SK-N-SH treated with all-trans-retinoic acid at 6 μM for 48 hours (cell line): ENCODE results near the gene COL6A3.

Experiments
- ATAC-seq: fragments of 200-7000 bp; cut with Tn5 transposase; 3 replicates; pipeline ENCODE4 v1.9.1; 2020; ENCODE audit warnings: mild to moderate bottlenecking, moderate library complexity
- ARNTL ChIP-seq: fragments of 450-650 bp; formaldehyde crosslinking; IDR thresholded peaks from 2 replicates; pipeline ENCODE4 v1.5.0; 2020; ENCODE audit warnings: low read depth, mild to moderate bottlenecking, moderate library complexity, borderline replicate concordance
- BACH2 ChIP-seq: fragments of 250-450 bp; sonication (Bioruptor Pico); IDR thresholded peaks from 2 replicates; pipeline ENCODE4 v1.9.0; 2021; ENCODE audit warnings: mild to moderate bottlenecking, borderline replicate concordance
- ESRRG ChIP-seq: fragments of 250-450 bp; sonication (Bioruptor Pico); IDR thresholded peaks from 2 replicates; pipeline ENCODE4 v1.6.1; 2021; ENCODE audit warnings: mild to moderate bottlenecking
- GLIS3 ChIP-seq: fragments of 250-450 bp; sonication (Bioruptor Pico); IDR thresholded peaks from 2 replicates; pipeline ENCODE4 v1.5.0; 2020; ENCODE audit warnings: mild to moderate bottlenecking, moderate library complexity
- ISL1 ChIP-seq: fragments of 250-450 bp; sonication (Bioruptor Pico); IDR thresholded peaks from 2 replicates; pipeline ENCODE4 v2.1.2; 2022; ENCODE audit warnings: mild to moderate bottlenecking, moderate library complexity
- OSR1 ChIP-seq: fragments of 250-450 bp; sonication (Bioruptor Pico); IDR thresholded peaks from 2 replicates; pipeline ENCODE4 v1.8.0; 2022; ENCODE audit warnings: moderate library complexity, mild to moderate bottlenecking, inconsistent platforms
- PPARA ChIP-seq: fragments of 250-450 bp; sonication (Bioruptor Pico); IDR thresholded peaks from 2 replicates; pipeline ENCODE4 v1.5.0; 2020; ENCODE audit warnings: mild to moderate bottlenecking, borderline replicate concordance
- RARB ChIP-seq: fragments of 250-450 bp; sonication (Bioruptor Pico); IDR thresholded peaks from 2 replicates; pipeline ENCODE4 v1.8.0; 2021; ENCODE audit warnings: mild to moderate bottlenecking, moderate library complexity
- SNAI2 ChIP-seq: fragments of 250-450 bp; sonication (Bioruptor Pico); IDR thresholded peaks from 2 replicates; pipeline ENCODE4 v1.5.0; 2020; ENCODE audit warnings: mild to moderate bottlenecking, moderate library complexity
- TCF4 ChIP-seq: fragments of 250-450 bp; sonication (Bioruptor Pico); IDR thresholded peaks from 2 replicates; pipeline ENCODE4 v1.8.0; 2021; ENCODE audit warnings: mild to moderate bottlenecking, moderate library complexity, borderline replicate concordance
- TOX ChIP-seq: fragments of 250-450 bp; sonication (Bioruptor Pico); IDR thresholded peaks from 2 replicates; pipeline ENCODE4 v1.8.0; 2021; ENCODE audit warnings: mild to moderate bottlenecking, moderate library complexity, borderline replicate concordance
- ZC3H10 ChIP-seq: fragments of 250-450 bp; sonication (Bioruptor Pico); IDR thresholded peaks from 2 replicates; pipeline ENCODE4 v1.5.1; 2021; ENCODE audit warnings: mild to moderate bottlenecking, moderate library complexity
- ZFP3 ChIP-seq: fragments of 250-450 bp; sonication (Bioruptor Pico); IDR thresholded peaks from 2 replicates; pipeline ENCODE4 v1.5.0; 2020; ENCODE audit warnings: mild to moderate bottlenecking, moderate library complexity
- ZFP30 ChIP-seq: fragments of 450-650 bp; formaldehyde crosslinking; IDR thresholded peaks from 2 replicates; pipeline ENCODE4 v1.5.0; 2022; ENCODE audit warnings: mild to moderate bottlenecking, moderate library complexity
- ZNF565 ChIP-seq: fragments of 450-650 bp; formaldehyde crosslinking; conservative IDR thresholded peaks from 2 replicates; pipeline ENCODE4 v1.5.0; 2020; ENCODE audit warnings: low read depth, mild to moderate bottlenecking, moderate library complexity
- ZNF70 ChIP-seq: fragments of 450-650 bp; formaldehyde crosslinking; IDR thresholded peaks from 2 replicates; pipeline ENCODE4 v1.5.0; 2020; ENCODE audit warnings: mild to moderate bottlenecking, moderate library complexity
- ZNF8 ChIP-seq: fragments of 450-650 bp; formaldehyde crosslinking; IDR thresholded peaks from 2 replicates; pipeline ENCODE4 v1.5.0; 2020; ENCODE audit warnings: mild to moderate bottlenecking, moderate library complexity
- TF ChIP-seq, protein P1 (sequence below): fragments of 250-450 bp; sonication (Bioruptor Pico); IDR thresholded peaks from 2 replicates; pipeline ENCODE4 v1.8.0; 2020; ENCODE audit warnings: mild to moderate bottlenecking, moderate library complexity, borderline replicate concordance
- TF ChIP-seq, protein P2 (sequence below): fragments of 250-450 bp; sonication (Bioruptor Pico); IDR thresholded peaks from 2 replicates; pipeline ENCODE4 v1.5.1; 2021; ENCODE audit warnings: mild to moderate bottlenecking, moderate library complexity
- TF ChIP-seq, protein P3 (sequence below): fragments of 250-450 bp; sonication (Bioruptor Pico); IDR thresholded peaks from 2 replicates; pipeline ENCODE4 v1.5.1; 2020; ENCODE audit warnings: low read depth, mild to moderate bottlenecking, moderate library complexity
- TF ChIP-seq, protein P4 (sequence below): fragments of 250-450 bp; sonication (Bioruptor Pico); IDR thresholded peaks from 2 replicates; pipeline ENCODE4 v1.5.0; 2020; ENCODE audit warnings: mild to moderate bottlenecking, moderate library complexity
- TF ChIP-seq, protein P5 (sequence below): fragments of 250-450 bp; sonication (Bioruptor Pico); IDR thresholded peaks from 2 replicates; pipeline ENCODE4 v1.8.0; 2021; ENCODE audit warnings: low read depth, mild to moderate bottlenecking, moderate library complexity, borderline replicate concordance

The COL6A3 gene

DNA sequence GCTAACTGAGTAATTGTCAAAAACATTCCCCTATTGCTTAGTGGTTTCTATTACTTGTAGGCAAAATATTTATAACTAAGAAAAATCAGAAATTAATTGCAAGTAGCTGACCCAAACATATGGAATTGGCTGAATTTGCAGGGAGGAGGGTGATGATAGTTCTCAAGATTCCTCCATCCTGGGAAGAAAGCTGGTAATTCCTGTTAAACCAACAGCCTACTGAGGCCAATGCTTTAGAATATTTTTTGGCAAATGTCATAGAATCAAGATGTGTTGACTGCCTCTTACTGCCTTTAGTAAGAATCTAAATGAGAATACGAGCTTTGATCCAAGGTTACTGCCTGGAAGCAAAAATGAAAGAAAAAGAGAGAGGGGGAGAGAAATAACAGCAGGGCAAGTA is 120.0 kb downstream of the COL6A3 start:
- ATAC-seq: no peak
- TF ChIP-seq GLIS3 (CRISPR knock-in tag): no peak
- TF ChIP-seq ISL1: no peak
- TF ChIP-seq TCF4 (CRISPR knock-in tag): no peak
- no peak for TF ChIP-seq ZNF565
- TF ChIP-seq, protein P1, sequence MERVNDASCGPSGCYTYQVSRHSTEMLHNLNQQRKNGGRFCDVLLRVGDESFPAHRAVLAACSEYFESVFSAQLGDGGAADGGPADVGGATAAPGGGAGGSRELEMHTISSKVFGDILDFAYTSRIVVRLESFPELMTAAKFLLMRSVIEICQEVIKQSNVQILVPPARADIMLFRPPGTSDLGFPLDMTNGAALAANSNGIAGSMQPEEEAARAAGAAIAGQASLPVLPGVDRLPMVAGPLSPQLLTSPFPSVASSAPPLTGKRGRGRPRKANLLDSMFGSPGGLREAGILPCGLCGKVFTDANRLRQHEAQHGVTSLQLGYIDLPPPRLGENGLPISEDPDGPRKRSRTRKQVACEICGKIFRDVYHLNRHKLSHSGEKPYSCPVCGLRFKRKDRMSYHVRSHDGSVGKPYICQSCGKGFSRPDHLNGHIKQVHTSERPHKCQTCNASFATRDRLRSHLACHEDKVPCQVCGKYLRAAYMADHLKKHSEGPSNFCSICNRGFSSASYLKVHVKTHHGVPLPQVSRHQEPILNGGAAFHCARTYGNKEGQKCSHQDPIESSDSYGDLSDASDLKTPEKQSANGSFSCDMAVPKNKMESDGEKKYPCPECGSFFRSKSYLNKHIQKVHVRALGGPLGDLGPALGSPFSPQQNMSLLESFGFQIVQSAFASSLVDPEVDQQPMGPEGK (CRISPR knock-in tag): no peak
- no peak for TF ChIP-seq ZFP30 (CRISPR knock-in tag)
- TF ChIP-seq PPARA: no peak
- TF ChIP-seq ZC3H10 (CRISPR knock-in tag): no peak
- TF ChIP-seq ZNF70 (CRISPR knock-in tag): no peak
- no peak for TF ChIP-seq ZFP3
- no peak for TF ChIP-seq ZNF8
- no peak for TF ChIP-seq ESRRG (CRISPR knock-in tag)
- no peak for TF ChIP-seq TOX
- no peak for TF ChIP-seq SNAI2 (CRISPR knock-in tag)
- TF ChIP-seq, protein P2, sequence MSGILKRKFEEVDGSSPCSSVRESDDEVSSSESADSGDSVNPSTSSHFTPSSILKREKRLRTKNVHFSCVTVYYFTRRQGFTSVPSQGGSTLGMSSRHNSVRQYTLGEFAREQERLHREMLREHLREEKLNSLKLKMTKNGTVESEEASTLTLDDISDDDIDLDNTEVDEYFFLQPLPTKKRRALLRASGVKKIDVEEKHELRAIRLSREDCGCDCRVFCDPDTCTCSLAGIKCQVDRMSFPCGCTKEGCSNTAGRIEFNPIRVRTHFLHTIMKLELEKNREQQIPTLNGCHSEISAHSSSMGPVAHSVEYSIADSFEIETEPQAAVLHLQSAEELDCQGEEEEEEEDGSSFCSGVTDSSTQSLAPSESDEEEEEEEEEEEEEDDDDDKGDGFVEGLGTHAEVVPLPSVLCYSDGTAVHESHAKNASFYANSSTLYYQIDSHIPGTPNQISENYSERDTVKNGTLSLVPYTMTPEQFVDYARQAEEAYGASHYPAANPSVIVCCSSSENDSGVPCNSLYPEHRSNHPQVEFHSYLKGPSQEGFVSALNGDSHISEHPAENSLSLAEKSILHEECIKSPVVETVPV (CRISPR knock-in tag): no peak

DNA sequence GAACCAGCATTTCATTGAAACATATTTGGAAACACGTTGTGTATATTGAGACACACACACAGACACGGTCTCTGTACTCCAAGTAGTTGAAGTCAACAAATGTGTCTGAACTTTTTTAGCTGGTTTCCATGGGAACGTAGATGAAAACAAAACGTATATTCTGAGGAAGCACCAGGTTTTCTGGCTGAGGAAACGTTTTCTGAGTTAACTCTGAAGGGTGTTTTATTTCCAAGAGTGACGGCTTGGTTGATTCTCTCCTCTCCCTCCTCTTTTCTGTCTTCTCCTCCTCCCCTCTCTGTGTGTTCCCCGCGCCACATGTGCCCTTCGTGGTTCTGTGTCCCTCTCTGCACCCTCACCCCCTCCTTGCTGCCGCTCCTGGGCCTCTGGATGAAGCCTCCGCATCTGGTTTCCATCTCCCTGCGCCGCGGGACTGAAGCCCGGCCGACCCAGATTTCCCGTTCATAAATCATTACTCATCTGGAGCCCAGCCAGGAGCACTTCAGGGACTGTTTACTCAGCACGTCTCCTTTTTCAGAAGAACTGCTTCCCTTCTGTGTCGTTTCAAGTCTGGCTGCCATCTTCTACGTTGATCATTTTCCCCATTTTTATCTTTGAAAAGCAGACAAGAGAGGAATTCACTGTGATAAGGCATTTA is 122.7 kb downstream of the COL6A3 start:
- TF ChIP-seq ZNF565: no peak
- TF ChIP-seq GLIS3 (CRISPR knock-in tag): peak; percentile 61; the same call in 1 of the 2 replicates
- peak; percentile 98 for TF ChIP-seq TCF4 (CRISPR knock-in tag)
- peak; percentile 46; the same call in 1 of the 2 replicates for TF ChIP-seq ZC3H10 (CRISPR knock-in tag)
- TF ChIP-seq ZFP3: no peak
- 0 out of 2 replicates have a peak, but pooled peaks have one; percentile 20 for TF ChIP-seq BACH2 (CRISPR knock-in tag)
- TF ChIP-seq, protein P1 (CRISPR knock-in tag): peak; percentile 42; the same call in 1 of the 2 replicates
- TF ChIP-seq, protein P3, sequence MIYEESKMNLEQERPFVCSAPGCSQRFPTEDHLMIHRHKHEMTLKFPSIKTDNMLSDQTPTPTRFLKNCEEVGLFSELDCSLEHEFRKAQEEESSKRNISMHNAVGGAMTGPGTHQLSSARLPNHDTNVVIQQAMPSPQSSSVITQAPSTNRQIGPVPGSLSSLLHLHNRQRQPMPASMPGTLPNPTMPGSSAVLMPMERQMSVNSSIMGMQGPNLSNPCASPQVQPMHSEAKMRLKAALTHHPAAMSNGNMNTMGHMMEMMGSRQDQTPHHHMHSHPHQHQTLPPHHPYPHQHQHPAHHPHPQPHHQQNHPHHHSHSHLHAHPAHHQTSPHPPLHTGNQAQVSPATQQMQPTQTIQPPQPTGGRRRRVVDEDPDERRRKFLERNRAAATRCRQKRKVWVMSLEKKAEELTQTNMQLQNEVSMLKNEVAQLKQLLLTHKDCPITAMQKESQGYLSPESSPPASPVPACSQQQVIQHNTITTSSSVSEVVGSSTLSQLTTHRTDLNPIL (CRISPR knock-in tag): 0 out of 2 replicates have a peak, but pooled peaks have one; percentile 23
- TF ChIP-seq PPARA: no peak
- TF ChIP-seq, protein P4, sequence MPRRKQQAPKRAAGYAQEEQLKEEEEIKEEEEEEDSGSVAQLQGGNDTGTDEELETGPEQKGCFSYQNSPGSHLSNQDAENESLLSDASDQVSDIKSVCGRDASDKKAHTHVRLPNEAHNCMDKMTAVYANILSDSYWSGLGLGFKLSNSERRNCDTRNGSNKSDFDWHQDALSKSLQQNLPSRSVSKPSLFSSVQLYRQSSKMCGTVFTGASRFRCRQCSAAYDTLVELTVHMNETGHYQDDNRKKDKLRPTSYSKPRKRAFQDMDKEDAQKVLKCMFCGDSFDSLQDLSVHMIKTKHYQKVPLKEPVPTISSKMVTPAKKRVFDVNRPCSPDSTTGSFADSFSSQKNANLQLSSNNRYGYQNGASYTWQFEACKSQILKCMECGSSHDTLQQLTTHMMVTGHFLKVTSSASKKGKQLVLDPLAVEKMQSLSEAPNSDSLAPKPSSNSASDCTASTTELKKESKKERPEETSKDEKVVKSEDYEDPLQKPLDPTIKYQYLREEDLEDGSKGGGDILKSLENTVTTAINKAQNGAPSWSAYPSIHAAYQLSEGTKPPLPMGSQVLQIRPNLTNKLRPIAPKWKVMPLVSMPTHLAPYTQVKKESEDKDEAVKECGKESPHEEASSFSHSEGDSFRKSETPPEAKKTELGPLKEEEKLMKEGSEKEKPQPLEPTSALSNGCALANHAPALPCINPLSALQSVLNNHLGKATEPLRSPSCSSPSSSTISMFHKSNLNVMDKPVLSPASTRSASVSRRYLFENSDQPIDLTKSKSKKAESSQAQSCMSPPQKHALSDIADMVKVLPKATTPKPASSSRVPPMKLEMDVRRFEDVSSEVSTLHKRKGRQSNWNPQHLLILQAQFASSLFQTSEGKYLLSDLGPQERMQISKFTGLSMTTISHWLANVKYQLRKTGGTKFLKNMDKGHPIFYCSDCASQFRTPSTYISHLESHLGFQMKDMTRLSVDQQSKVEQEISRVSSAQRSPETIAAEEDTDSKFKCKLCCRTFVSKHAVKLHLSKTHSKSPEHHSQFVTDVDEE (CRISPR knock-in tag): peak; percentile 98
- TF ChIP-seq RARB (CRISPR knock-in tag): no peak
- no peak for TF ChIP-seq ZNF8
- TF ChIP-seq SNAI2 (CRISPR knock-in tag): no peak
- no peak for TF ChIP-seq ARNTL (CRISPR knock-in tag)
- TF ChIP-seq, protein P5, sequence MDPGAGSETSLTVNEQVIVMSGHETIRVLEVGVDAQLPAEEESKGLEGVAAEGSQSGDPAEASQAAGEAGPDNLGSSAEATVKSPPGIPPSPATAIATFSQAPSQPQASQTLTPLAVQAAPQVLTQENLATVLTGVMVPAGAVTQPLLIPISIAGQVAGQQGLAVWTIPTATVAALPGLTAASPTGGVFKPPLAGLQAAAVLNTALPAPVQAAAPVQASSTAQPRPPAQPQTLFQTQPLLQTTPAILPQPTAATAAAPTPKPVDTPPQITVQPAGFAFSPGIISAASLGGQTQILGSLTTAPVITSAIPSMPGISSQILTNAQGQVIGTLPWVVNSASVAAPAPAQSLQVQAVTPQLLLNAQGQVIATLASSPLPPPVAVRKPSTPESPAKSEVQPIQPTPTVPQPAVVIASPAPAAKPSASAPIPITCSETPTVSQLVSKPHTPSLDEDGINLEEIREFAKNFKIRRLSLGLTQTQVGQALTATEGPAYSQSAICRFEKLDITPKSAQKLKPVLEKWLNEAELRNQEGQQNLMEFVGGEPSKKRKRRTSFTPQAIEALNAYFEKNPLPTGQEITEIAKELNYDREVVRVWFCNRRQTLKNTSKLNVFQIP (CRISPR knock-in tag): no peak
- TF ChIP-seq OSR1 (CRISPR knock-in tag): no peak
- TF ChIP-seq ISL1: peak; percentile 72
- TF ChIP-seq ZNF70 (CRISPR knock-in tag): no peak
- TF ChIP-seq, protein P2 (CRISPR knock-in tag): peak; percentile 82; the same call in 1 of the 2 replicates
- TF ChIP-seq, all 23 proteins: peak for 9
- peak; percentile 94 for ATAC-seq
